Body of pancreas (tissue), 4 donors: Measurements from ENCODE around the gene KRTCAP2.

Experiments used
- CTCF ChIP-seq, 7 experiments: fragments of 450-650 bp in 4 of 7; fragments of 200-600 bp in 3 of 7; sonication (generic) in 3 of 7; IDR thresholded peaks; one replicate each; pipeline ENCODE4 v1.5.1; 2016 to 2019; ENCODE audit warnings: antibody characterized with exemption in 7 of 7
- POLR2A ChIP-seq, 3 donors: fragments of 450-650 bp; IDR thresholded peaks; one replicate each; pipeline ENCODE4 v1.6.1; 2016; ENCODE audit warnings: antibody characterized with exemption in 3 of 3, mild to moderate bottlenecking in 2 of 3

GRCh38 chr1:155125511-155125945 lies 47.6 kb downstream of the KRTCAP2 start:
- TF ChIP-seq POLR2A (IDR thresholded peaks at IDR 0.05) = no peak
- no peak for TF ChIP-seq CTCF (IDR thresholded peaks at IDR 0.05)
